GM19395 (cell line): ENCODE results near the gene TMEM255B.
A peak's percentile ranks its signal among the peaks of the same experiment; 100 is the strongest.

Experiments used
- ATAC-seq: cut with Tn5 transposase; IDR thresholded peaks from one replicate; pipeline ENCODE4 v1.9.1; 2021; ENCODE audit warnings: mild to moderate bottlenecking, moderate library complexity; ENCODE audit not compliant: unreplicated experiment

TMEM255B gene

DNA sequence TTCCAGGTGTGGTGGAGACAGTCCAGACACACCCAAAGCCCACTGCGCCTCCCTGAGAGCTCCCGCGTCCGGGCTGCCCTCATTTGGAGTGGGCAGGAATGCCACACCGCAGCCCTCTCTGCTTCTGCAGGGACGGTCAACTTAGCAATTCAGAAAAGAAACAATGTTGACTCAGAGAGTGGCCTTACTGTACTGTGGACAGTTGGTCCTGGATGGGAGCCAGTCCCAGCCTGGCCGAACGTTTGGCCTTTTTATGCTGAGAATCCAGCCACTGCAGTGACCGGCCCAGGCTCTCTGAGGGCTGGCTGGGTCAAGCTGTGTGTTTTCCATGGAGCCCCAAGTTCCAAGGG lies 97.7 kb downstream of the TMEM255B start:
- no peak for ATAC-seq

DNA sequence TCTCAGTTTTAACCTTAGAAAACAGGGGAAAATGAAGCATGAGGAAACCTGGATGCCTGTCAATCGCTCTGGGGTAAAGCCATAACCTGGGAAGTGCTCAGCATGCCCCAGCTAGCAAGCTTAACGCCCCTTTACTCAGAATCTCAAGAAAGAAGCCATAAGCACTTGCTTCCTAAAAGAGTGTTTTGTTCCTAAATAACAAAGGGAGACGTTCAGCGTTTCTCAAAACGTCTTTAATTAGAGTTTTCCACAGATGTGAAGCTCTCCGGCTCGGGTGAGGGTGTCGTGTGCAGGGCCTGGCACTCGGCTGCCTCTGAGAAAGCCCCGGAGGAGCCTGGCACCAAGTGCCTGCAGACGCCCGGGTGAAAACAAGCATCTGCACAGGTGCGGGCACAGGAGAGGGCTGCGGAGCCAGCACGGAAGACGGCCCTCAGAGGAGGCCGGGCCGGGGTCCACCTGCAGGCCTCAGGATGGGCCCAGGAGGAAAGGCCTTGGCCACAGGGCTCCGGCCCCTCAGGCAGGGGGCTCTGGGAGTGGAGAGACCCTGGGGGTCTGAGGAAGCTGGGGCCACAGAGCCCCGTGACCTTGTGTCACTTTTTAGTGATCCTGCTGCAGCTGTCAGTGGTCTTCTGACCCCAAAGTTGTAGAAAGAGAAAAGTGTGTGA lies 98.6 kb downstream of the TMEM255B start:
- no peak for ATAC-seq

DNA sequence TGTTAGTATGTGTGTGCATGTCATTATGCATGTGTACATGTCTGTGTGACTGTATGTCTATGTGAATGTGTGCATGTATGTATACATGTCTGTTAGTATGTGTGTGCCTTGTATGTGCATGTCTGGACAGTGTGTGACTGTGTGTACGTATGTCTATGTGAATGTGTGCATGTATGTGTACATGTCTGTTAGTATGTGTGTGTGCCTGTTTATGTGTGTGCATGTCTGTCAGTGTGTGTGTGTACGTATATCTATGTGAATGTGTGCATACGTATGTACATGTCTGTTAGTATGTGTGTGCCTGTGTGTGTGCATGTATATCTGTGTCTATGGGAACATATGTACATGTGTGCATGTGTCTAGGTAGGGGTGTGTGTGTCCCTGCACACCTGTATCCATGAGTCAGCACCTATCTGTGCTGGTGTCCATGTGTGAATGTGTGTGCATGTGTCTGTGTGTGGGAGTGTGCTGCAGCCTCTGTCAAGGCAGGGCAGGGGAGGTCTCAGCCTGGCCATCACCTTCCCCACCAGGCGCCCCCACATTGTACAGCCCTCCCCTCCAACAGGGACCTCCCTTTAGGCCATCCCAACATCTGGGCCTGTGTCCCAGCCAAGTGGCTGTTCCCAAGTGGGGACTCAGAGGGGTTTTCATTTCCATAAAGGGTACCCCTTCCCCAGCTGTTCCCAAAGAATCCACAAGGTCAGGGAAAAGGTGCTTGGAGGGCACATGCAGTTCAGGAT lies 100.5 kb downstream of the TMEM255B start:
- no peak for ATAC-seq

DNA sequence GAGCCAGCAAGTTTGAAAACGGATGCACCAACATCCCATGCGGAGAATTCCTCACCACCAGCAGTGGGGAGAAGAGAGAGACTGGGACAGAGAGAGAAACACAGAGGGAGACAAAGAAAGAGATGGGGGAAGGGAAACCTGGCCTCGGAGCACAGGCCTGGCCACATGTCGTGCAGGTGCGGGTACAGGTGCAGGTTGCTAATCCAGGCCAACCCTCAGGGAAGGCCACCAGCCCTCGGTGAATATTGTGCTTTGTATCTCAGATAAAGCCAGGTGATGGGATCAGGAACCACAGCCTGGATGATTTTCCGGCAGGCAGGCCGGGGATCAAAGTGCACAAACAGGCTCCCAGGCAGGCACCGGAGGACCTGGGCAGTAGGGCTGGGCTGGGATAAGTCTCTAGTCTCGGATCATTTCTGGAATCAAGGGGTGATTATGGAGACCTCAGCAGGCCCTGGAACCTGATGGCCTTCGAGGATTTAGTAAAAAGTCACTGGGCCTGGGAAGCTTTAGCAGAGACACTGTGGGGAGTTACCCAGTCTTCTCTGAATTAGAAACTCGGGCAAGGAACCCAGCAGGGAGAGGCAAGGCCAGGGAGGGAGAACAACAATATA lies 101.1 kb downstream of the TMEM255B start:
- ATAC-seq, result no peak

DNA sequence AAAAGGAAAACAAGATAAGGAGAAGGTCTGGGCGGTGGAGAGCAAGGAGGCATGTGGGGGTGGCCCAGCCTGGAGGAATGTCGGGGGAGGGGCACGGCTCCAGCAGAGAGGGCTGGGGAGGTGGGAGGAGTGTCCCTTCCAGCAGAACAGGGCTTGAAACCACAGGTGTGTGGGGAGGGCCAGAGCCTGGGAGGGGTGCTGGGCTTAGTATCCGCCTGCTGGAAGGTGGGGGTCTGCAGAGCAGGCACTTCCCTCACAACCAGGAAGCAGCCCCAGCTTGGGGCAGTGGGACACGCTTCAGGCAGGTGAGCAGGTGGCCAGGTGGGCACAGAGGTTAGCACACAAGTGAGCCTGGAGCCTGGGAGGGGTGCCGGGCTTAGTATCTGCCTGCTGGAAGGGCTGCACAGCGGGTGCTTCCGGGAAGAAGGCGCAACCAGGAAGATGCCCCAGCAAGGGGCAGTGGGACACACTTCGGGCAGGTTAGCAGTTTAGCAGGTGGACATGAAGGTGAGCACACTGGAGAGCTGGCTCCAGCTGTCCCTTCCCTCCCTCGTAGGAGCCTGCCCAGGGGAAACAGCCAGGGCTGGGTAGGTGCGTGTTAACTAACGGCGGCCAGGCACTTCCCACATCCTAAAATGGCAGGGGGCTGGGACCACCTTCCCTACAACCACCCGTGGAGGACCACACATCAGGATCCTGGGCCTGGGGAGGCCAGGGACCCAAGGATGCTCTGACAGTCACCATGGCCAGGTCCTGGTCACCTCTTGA lies 101.8 kb downstream of the TMEM255B start:
- ATAC-seq, result no peak

DNA sequence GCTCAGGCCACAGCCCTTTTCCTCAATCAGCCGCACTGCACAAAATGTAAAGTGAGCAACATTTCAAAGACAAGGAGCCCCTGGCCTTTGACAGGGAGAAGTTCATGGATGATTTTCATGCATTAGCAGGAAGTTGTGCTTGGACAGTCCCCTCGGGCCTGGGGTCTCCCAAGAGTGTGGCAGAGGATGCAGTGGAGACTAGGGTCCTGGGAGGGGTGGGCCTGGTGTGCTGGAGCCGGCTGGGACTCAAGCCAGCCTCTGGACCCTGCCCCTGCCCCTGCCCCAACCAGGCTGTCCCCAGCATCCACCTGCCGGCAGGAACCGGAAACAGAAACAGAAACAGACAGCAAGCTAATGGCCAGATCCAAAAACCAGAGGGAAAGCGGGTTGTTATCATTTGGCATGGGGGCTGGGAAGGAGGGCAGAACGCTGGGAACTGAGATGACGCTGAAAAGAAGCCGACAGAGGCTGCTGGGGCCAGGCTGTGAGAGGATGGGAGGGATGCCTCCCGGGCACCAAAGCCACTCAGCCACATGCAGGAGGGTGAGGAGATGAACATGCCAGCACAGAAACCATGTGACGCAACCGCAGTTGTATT lies 102.5 kb downstream of the TMEM255B start:
- no peak for ATAC-seq

DNA sequence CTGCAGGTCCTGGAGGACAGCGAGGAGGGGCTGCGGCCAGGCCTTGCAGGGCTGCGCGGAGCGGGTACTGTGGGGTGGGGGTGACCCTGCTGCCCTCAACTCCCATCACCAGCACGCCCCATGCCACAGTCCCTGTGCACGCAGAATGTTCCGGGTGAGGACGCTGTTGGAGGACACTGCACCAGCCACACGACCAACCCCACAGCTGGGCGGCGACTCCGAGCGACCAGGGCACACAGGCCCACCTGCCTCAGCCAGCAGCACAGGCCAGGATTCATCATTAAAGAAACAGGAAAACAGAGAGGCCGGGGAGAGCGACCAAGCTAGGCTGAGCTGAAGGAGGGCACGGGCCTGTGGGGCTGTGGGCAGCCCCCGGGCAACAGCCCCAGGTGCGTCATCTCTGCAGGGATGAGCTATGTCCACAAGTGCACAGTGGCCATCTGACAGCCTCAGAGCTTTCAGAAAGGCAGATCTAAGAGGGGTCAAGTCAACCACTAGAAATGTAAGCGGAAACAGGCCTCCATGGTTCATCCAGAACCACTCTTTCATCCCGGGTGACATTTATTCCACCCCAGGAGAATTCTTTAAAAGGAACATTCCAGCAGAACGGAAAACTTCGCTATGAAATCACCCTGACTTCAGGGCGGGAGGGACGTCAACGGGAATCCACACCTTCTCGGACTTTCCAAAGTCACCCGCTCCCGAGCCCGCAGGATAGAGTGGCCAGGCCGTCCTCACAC lies 103.3 kb downstream of the TMEM255B start:
- no peak for ATAC-seq

DNA sequence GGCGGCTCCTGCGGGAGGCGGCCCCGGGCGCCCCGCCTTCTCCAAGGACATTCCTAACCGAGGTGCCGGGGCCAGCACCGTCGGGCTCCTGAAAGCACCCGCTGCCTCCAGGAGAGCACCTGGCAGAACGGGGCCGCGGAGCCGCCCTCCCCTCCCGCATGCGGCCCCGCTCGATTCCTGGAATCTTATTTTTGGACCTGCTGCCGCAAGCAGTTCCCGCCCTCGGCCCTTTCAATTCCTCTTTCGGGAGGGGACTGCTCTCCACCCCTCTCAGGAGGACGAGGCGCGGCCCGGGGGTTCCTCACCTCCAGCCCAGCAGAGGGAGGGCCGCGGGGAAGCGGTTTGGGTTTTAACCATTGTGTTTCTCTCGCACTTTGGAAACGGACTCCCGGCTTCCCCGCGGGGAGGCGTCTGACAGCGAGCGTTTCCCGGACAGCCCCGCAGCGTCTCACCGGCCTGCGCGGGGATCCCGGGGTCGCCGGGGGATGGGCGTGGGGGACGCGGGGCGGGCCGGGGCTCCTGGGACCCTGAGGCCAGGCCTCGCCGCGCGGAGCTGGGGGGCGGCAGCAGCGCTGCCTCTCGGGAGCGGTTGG lies 104.0 kb downstream of the TMEM255B start:
- peak; percentile 61 for ATAC-seq

DNA sequence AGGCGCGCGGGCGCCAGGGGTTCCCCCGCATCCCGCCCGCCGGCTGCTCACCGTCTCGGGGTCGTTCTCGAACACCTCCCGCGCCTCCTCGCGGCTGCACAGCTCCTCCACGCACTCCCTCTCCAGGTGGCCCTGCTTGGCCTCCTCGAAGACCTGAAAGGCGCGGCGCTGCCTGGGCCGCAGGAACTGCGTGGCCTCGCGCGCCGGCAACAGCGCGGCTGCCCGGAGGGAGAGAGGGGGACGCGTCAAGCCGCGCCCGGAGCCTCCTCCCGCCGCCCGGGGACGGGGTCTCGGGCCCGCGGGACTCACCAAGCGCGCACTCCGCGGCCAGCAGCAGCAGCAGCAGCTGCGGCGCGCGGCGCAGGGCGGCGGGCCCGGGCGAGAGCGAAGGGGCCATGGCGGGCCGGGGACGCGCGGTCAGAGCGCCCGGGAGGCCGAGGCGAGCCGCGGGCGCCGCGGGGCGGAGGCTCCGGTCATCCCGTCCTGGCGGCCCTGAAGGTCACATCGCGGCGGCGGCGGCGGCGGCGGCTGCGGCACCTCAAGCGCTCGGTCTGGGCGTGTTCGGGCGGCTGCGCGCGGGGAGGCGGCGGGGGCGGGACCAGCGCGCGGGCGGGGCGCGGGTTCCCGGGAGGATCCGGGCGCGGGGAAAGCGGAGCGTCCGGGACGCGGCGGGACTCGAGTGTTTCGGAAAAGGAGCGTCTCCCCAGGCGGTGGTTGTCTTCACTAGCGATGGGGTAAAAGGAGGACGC lies 104.7 kb downstream of the TMEM255B start, which contains the start of gene GAS6:
Gene GAS6, minus strand, starts transcription at position 553 of the 749 bp plus-strand sequence. Its CDS starts 156 bp downstream, at position 397.
- ATAC-seq, result no peak

DNA sequence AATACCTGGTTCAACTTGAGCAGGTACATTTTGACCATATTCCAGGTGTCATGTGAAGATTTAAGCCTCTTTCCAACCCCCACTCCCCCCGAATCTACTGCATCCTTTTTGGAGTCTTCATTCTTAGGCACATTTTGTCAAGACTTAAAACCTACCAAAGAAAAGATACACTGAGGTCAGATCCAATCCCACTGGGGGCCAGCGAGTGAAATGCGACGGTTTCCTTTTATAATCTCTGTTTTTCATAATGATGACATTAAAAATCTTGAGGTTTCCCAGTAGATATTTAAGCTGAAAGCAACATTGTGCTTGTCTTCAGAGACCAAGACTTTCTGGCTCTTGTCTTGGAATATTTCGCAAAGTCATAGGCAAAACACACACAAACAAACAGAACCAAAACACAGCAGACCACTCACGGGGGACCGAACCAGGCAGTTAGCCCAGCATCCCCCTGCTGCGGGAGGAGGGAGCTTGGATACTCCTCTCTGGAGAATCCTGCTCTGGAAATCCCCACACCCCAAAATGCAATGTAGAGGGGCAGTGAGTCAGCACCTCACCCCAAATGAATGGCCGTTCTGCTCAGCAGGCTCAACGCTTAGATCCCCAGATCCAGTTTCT lies 105.4 kb downstream of the TMEM255B start:
- no peak for ATAC-seq

DNA sequence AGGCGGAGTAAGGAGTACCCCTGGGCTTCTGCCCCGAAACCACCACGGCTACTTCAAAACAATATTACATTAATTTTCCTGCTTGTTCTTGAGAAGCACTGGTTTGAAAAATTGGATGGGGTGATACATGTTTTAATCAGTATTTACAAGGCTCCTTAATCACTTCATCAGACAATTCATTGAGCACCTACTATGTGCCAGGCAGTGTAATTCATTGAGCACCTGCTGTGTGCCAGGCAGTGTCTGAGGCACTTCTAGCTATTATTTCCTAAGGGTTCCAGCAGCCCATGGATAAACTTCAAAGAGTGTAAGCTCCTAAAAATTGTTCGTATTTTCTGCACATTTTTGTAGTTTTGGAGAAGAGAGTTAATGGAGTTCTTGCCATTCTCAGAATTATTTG lies 106.4 kb downstream of the TMEM255B start:
- no peak for ATAC-seq
